LNCaP clone FGC (cell line): ENCODE data around the gene CYP4B1.

Experiments
- DNase-seq: peaks from one replicate; pipeline ENCODE4 v3.0.0-alpha.2; 2011; ENCODE audit warnings: low read depth
- H3K4me3 ChIP-seq: 2 replicates; pipeline ENCODE4 v1.5.1; 2011; ENCODE audit warnings: mild to moderate bottlenecking, low read depth, low read length, control low read depth
- CTCF ChIP-seq: IDR thresholded peaks from 2 replicates; pipeline ENCODE4 v1.5.1; 2012; ENCODE audit warnings: mild to moderate bottlenecking; ENCODE audit not compliant: control insufficient read depth, insufficient read depth; ENCODE audit errors: extremely low read depth

CYP4B1 gene

GRCh38 chr1:46793126-46793525 lies 5.7 kb upstream of the CYP4B1 start:
- no peak for DNase-seq
- H3K4me3 ChIP-seq, result no peak overlapping the region
- no peak for TF ChIP-seq CTCF

GRCh38 chr1:46797696-46798470 lies 963 bp upstream of the CYP4B1 start:
- DNase-seq, result no peak
- no peak overlapping the region for H3K4me3 ChIP-seq
- no peak for TF ChIP-seq CTCF

GRCh38 chr1:46800742-46801141 lies 1.9 kb downstream of the CYP4B1 start:
- H3K4me3 ChIP-seq, result no peak overlapping the region
- no peak for DNase-seq
- no peak for TF ChIP-seq CTCF

- no peak for TF ChIP-seq CTCF
- no peak for DNase-seq
- no peak overlapping the region for H3K4me3 ChIP-seq
Observed at GRCh38 chr1:46801323-46802055, 2.6 kb downstream of the CYP4B1 start.

GRCh38 chr1:46802081-46802480 lies 3.2 kb downstream of the CYP4B1 start:
- TF ChIP-seq CTCF, result no peak
- H3K4me3 ChIP-seq, result no peak overlapping the region
- DNase-seq, result no peak

- DNase-seq, result no peak
- no peak overlapping the region for H3K4me3 ChIP-seq
- TF ChIP-seq CTCF, result no peak
Observed at GRCh38 chr1:46802901-46803574, 4.2 kb downstream of the CYP4B1 start.
